ENCODE results near the gene APP. TPM values are rescaled to one million over a fixed set of nuclear protein-coding genes. Genes with fewer than 3 reads are reported as not detected.

The APP gene
- total and polyA plus RNA-seq, 7 donors = 71.7 to 355 (median 270) TPM

- TF ChIP-seq EP300 (IDR thresholded peaks at IDR 0.05) = no peak
- TF ChIP-seq POLR2A (IDR thresholded peaks at IDR 0.05) = no peak
- TF ChIP-seq POLR2AphosphoS5 (IDR thresholded peaks at IDR 0.05) = no peak
- TF ChIP-seq CTCF (IDR thresholded peaks at IDR 0.05) = no peak
- H3K36me3 ChIP-seq = no peaks in the 10 kb centered on the region
- H3K4me3 ChIP-seq = no peak overlapping the region
- H3K27me3 ChIP-seq = no peaks in the 10 kb centered on the region
- no peak overlapping the region for H3K27ac ChIP-seq
- intact Hi-C loops (cut with DNase I) = no loop called here
- WGBS, 2 donors = 96 to 97% methylated on average over 3 of the region's 3 CpGs
- peaks cover 0 to 22% (median 11%) of the 10 kb centered on the region in 4 donors for H3K4me1 ChIP-seq
- no peak for DNase-seq
- no peaks in the 10 kb centered on the region for H3K9me3 ChIP-seq
Measured at GRCh38 chr21:25858325-25858724, 312.2 kb downstream of the APP start.

- intact Hi-C loops (cut with DNase I) = no loop called here
- no peak overlapping the region for H3K4me3 ChIP-seq
- DNase-seq = no peak
- WGBS, 2 donors = 71 to 75% methylated on average over 6 of the region's 6 CpGs
- H3K4me1 ChIP-seq = peaks cover 0 to 22% (median 10%) of the 10 kb centered on the region in 4 donors
- H3K27me3 ChIP-seq = no peaks in the 10 kb centered on the region
- H3K36me3 ChIP-seq = no peaks in the 10 kb centered on the region
- H3K27ac ChIP-seq = peak overlapping the region in 1 of 4 donors; percentile 8
- H3K9me3 ChIP-seq = no peaks in the 10 kb centered on the region
- TF ChIP-seq EP300 (IDR thresholded peaks at IDR 0.05) (no peak), POLR2A (IDR thresholded peaks at IDR 0.05) (no peak), POLR2AphosphoS5 (IDR thresholded peaks at IDR 0.05) (no peak), CTCF (IDR thresholded peaks at IDR 0.05) (no peak)
Measured at GRCh38 chr21:25857308-25858074, 313.1 kb downstream of the APP start.

- WGBS, 2 donors = 82 to 90% methylated on average over 5 of the region's 5 CpGs
- TF ChIP-seq CTCF (IDR thresholded peaks at IDR 0.05) (no peak), POLR2A (IDR thresholded peaks at IDR 0.05) (no peak), EP300 (IDR thresholded peaks at IDR 0.05) (no peak), POLR2AphosphoS5 (IDR thresholded peaks at IDR 0.05) (no peak)
- H3K4me1 ChIP-seq = peaks cover 0 to 22% (median 9%) of the 10 kb centered on the region in 4 donors
- no peak for DNase-seq
- intact Hi-C loops (cut with DNase I) = no loop called here
- H3K36me3 ChIP-seq = no peaks in the 10 kb centered on the region
- no peak overlapping the region for H3K27ac ChIP-seq
- H3K27me3 ChIP-seq = no peaks in the 10 kb centered on the region
- no peak overlapping the region for H3K4me3 ChIP-seq
- H3K9me3 ChIP-seq = no peaks in the 10 kb centered on the region
Measured at GRCh38 chr21:25855576-25855975, 315.0 kb downstream of the APP start.

GRCh38 chr21:25850126-25850842 lies 320.3 kb downstream of the APP start:
- Histone ChIP-seq H3K27me3 (no peaks in the 10 kb centered on the region), H3K27ac (no peak overlapping the region), H3K4me1 (peaks cover 0 to 13% (median 7%) of the 10 kb centered on the region in 4 donors), H3K36me3 (no peaks in the 10 kb centered on the region), H3K4me3 (no peak overlapping the region), H3K9me3 (no peaks in the 10 kb centered on the region)
- TF ChIP-seq EP300 (IDR thresholded peaks at IDR 0.05) = no peak
- no peak for TF ChIP-seq POLR2AphosphoS5 (IDR thresholded peaks at IDR 0.05)
- TF ChIP-seq POLR2A (IDR thresholded peaks at IDR 0.05) = no peak
- no peak for DNase-seq
- WGBS, 2 donors = 50 to 94% methylated on average over 1 of the region's 1 CpG
- intact Hi-C loops (cut with DNase I) = no loop called here

- no peak overlapping the region for H3K27ac ChIP-seq
- H3K9me3 ChIP-seq = no peaks in the 10 kb centered on the region
- WGBS, 2 donors = 70 to 75% methylated on average over 2 of the region's 2 CpGs
- intact Hi-C loops (cut with DNase I) = no loop called here
- no peak overlapping the region for H3K4me3 ChIP-seq
- peaks cover 0 to 14% (median 7%) of the 10 kb centered on the region in 4 donors for H3K4me1 ChIP-seq
- DNase-seq = no peak
- TF ChIP-seq CTCF (IDR thresholded peaks at IDR 0.05) = no peak
- no peaks in the 10 kb centered on the region for H3K27me3 ChIP-seq
- H3K36me3 ChIP-seq = no peaks in the 10 kb centered on the region
Measured at GRCh38 chr21:25848309-25848708, 322.3 kb downstream of the APP start.
